ENCODE measurements around the gene OTUD4. TPM values are rescaled to one million over a fixed set of nuclear protein-coding genes. Genes with fewer than 3 reads are reported as not detected.

The OTUD4 gene
- total RNA-seq, 1 donor from 2014 or later, result 17.2 TPM

DNA sequence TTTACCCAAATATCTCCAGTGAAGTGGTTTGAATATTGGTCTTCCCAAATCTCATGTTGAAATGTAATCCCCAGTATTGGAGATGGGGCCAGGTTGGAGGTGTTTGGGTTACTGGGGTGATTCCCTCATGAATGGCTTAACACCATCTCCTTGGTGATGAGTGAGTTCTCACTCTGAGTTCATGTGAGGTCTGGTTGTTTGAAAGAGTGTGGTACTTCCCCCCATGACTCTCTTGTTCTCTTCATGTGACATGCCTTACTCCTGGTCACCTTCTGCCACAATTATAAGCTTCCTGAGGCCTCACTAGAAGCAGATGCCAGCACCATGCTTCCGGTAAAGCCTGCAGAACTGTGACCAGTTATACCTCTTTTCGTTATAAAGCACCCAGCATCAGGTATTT is 32.9 kb upstream of the OTUD4 start:
- H3K4me3 ChIP-seq (ENCODE audit: low read depth, low read length), result no peak overlapping the region
- TF ChIP-seq CTCF (conservative IDR thresholded peaks at IDR 0.05; ENCODE audit: low read depth, low read length), result no peak
- DNase-seq (ENCODE audit: low read depth), result no peak

- no peak for DNase-seq (ENCODE audit: low read depth)
- no peak for TF ChIP-seq CTCF (conservative IDR thresholded peaks at IDR 0.05; ENCODE audit: low read depth, low read length)
- H3K4me3 ChIP-seq (ENCODE audit: low read depth, low read length), result no peak overlapping the region
Observed at GRCh38 chr4:145207934-145208333, 27.5 kb upstream of the OTUD4 start.

GRCh38 chr4:145203410-145203809 is 23.0 kb upstream of the OTUD4 start:
- no peak overlapping the region for H3K4me3 ChIP-seq (ENCODE audit: low read depth, low read length)
- no peak for TF ChIP-seq CTCF (conservative IDR thresholded peaks at IDR 0.05; ENCODE audit: low read depth, low read length)
- no peak for DNase-seq (ENCODE audit: low read depth)

DNA sequence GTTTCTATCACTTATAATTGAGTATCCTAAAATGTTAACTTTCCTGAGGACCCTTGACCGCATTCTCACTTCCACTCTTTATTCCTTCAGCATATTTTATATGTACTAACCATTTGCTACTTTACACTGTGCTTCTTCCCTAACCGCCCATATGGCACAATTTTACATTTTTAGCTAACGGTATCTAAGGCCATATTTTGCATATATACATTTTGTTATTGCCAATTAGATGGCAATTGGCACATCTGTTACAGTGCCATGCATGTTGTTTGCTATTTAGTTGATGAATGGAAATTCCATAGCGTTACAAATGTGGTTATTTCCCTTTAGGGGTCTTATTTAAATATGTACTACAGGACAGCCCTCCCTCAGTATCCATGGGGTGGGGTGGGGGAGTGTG is 20.0 kb upstream of the OTUD4 start:
- no peak for TF ChIP-seq CTCF (conservative IDR thresholded peaks at IDR 0.05; ENCODE audit: low read depth, low read length)
- DNase-seq (ENCODE audit: low read depth), result no peak
- no peak overlapping the region for H3K4me3 ChIP-seq (ENCODE audit: low read depth, low read length)

DNA sequence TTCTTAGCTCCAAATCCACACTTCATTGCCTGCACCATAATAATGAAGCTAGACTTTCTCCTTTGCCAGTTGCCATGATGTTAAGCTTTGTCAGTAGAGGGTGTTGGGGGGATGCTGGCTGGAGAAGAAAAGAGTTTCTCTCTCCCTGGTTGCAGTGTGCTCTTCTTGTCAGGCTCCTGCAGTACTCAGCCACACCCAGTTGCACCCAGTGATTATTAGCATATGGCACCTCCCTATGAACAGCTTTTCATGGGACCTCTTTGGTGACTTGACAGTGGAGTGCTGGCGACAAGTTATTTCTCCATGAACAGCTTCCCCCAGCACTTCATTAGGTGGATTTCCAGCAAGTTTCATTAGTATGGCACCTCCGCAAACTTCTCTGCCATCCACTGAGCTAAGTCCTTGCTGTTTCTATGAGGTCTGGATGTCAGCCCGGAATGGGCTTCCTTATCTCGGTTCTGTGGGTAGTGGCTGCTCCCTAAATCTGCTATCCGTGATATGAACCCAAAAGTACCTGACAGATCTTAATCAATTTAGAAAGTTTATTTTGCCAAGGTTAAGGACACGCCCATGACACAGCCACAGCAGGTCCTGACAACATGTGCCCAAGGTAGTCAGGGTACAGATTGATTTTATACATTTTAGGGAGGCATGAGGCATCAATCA is 18.8 kb upstream of the OTUD4 start:
- DNase-seq (ENCODE audit: low read depth), result no peak
- H3K4me3 ChIP-seq (ENCODE audit: low read depth, low read length), result no peak overlapping the region
- no peak for TF ChIP-seq CTCF (conservative IDR thresholded peaks at IDR 0.05; ENCODE audit: low read depth, low read length)

DNA sequence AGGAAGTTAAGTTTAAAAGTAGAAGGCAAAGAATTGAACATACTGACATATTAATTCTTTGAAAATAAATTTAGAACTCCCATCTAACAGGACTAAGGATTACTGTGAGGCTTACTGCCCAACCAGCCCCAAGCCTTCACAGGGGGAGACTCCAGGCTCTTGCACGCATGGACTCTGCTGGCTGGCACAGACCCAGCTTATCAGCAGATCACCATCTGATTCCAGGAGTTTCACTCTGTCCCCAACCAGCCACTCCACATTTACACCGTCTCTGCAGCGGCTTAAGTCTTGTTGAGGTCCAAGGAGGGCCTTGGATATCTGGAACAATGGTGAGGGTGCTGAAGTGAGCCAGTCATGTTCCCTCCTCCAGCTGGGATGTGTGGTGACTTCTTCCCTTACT is 16.4 kb upstream of the OTUD4 start:
- TF ChIP-seq CTCF (conservative IDR thresholded peaks at IDR 0.05; ENCODE audit: low read depth, low read length), result no peak
- no peak for DNase-seq (ENCODE audit: low read depth)
- H3K4me3 ChIP-seq (ENCODE audit: low read depth, low read length), result no peak overlapping the region
